Right atrium auricular region (tissue), 2 donors: ENCODE measurements around the gene DAB1. TPM values are rescaled to one million over a fixed set of nuclear protein-coding genes. Genes with fewer than 3 reads are reported as not detected.

ENCODE experiments used
- DNase-seq: peaks from one replicate; pipeline ENCODE4 v3.0.0-alpha.2; 2019; ENCODE audit warnings: low spot score
- H3K27ac ChIP-seq, 2 donors: fragments of 200-600 bp; sonication (generic); 1 replicate in 1 of 2; 2 replicates in 1 of 2; pipeline ENCODE4 v1.5.1; 2016 to 2019
- H3K27me3 ChIP-seq, 2 donors: fragments of 200-600 bp; sonication (generic); one replicate each; pipeline versions ENCODE4 v1.5.1 to v1.6.0; 2017 to 2019
- H3K36me3 ChIP-seq: fragments of 200-600 bp; sonication (generic); one replicate; pipeline ENCODE4 v1.5.1; 2016
- H3K4me1 ChIP-seq, 2 donors: fragments of 200-600 bp; sonication (generic); one replicate each; pipeline versions ENCODE4 v1.5.1 to v1.6.0; 2017 to 2019
- H3K4me3 ChIP-seq, 2 donors: fragments of 200-600 bp; sonication (generic); 1 replicate in 1 of 2; 2 replicates in 1 of 2; pipeline ENCODE4 v1.5.1; 2017 to 2019; ENCODE audit warnings: mild to moderate bottlenecking in 1 of 2, moderate library complexity in 1 of 2
- H3K9me3 ChIP-seq, 2 donors: fragments of 200-600 bp; sonication (generic); one replicate each; pipeline ENCODE4 v1.5.1; 2019
- total RNA-seq, 2 donors: library from RNA; depleted of rRNA; stranded (reverse); fragments of >200 nt; gene quantifications; one replicate each; pipeline ENCODE4 v1.1.0, GENCODE V29; 2016
- TF ChIP-seq, protein P1 (sequence below), 2 donors: fragments of 200-600 bp; sonication (generic); IDR thresholded peaks; one replicate each; pipeline ENCODE4 v1.5.1; 2019; ENCODE audit warnings: antibody characterized with exemption in 2 of 2

DAB1 gene
- total RNA-seq, 2 donors from 2014 or later: 0.19 to 3.3 TPM

- Histone ChIP-seq H3K36me3 (no peaks in the 10 kb centered on the region), H3K9me3 (no peaks in the 10 kb centered on the region), H3K4me1 (peaks cover 0 to 12% of the 10 kb centered on the region in 2 donors), H3K4me3 (no peak overlapping the region), H3K27me3 (no peaks in the 10 kb centered on the region), H3K27ac (no peak overlapping the region)
- DNase-seq: no peak
- TF ChIP-seq, protein P1, sequence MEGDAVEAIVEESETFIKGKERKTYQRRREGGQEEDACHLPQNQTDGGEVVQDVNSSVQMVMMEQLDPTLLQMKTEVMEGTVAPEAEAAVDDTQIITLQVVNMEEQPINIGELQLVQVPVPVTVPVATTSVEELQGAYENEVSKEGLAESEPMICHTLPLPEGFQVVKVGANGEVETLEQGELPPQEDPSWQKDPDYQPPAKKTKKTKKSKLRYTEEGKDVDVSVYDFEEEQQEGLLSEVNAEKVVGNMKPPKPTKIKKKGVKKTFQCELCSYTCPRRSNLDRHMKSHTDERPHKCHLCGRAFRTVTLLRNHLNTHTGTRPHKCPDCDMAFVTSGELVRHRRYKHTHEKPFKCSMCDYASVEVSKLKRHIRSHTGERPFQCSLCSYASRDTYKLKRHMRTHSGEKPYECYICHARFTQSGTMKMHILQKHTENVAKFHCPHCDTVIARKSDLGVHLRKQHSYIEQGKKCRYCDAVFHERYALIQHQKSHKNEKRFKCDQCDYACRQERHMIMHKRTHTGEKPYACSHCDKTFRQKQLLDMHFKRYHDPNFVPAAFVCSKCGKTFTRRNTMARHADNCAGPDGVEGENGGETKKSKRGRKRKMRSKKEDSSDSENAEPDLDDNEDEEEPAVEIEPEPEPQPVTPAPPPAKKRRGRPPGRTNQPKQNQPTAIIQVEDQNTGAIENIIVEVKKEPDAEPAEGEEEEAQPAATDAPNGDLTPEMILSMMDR (IDR thresholded peaks at IDR 0.05): no peak
Observed at GRCh38 chr1:57127976-57128375, 295.9 kb downstream of the DAB1 start.

GRCh38 chr1:57124768-57125446 is 299.0 kb downstream of the DAB1 start:
- H3K27ac ChIP-seq: no peak overlapping the region
- no peaks in the 10 kb centered on the region for H3K9me3 ChIP-seq
- DNase-seq: no peak
- H3K4me3 ChIP-seq: no peak overlapping the region
- no peaks in the 10 kb centered on the region for H3K27me3 ChIP-seq
- H3K36me3 ChIP-seq: no peaks in the 10 kb centered on the region
- TF ChIP-seq, protein P1 (IDR thresholded peaks at IDR 0.05): no peak
- no peaks in the 10 kb centered on the region for H3K4me1 ChIP-seq

DNA sequence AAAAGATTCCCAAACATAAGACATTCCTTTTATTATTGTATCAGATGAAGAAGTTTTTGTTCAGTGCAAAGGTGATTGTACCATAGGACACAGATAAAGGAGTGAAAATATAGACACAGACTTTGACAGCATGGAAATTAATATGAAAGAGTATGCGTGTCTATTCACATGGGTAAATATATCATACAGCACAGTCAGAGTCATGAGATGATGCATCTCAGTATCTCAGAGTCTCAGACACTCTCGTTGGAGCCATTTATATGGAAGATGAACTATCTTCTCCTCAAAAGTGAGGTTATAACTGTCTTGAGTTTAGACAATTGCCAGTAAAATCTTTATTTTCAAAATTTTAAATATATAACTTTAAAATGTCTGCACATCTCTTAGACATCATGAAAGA is 299.7 kb downstream of the DAB1 start:
- H3K9me3 ChIP-seq: no peaks in the 10 kb centered on the region
- DNase-seq: no peak
- TF ChIP-seq, protein P1 (IDR thresholded peaks at IDR 0.05): no peak
- H3K4me3 ChIP-seq: no peak overlapping the region
- H3K36me3 ChIP-seq: no peaks in the 10 kb centered on the region
- H3K27me3 ChIP-seq: no peaks in the 10 kb centered on the region
- H3K27ac ChIP-seq: no peak overlapping the region
- no peaks in the 10 kb centered on the region for H3K4me1 ChIP-seq

GRCh38 chr1:57122031-57122430 is 301.8 kb downstream of the DAB1 start:
- TF ChIP-seq, protein P1 (IDR thresholded peaks at IDR 0.05): no peak

DNA sequence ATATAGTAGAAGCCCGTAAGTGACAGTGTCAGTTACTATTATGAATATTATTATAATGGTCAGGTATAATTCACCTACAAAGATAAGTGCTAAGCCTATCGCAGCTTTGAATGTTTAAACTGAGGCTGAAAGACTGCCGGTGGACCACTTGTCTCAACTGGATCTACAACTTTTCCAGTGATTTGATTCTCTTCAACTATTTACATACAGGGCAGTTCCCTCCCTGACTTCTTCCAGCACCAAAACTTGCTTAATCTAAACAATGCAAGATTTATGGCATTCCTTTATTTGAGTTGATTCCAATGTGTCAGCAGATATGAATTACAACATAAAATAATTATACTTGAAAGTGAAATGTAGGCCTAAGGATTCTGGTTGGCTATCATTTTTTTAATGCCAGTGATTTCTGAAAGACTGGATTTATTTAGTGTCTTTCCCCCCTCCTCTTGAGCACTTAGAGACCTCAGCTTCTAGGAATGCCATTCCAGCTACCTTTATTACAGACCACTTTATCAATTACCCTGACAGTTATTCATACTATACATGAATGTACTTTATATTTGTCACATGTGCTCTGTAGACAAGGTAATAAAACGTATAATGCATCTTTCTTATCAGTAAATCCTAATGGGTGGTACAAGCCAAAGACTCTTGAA is 304.8 kb downstream of the DAB1 start:
- Histone ChIP-seq H3K4me1 (no peaks in the 10 kb centered on the region), H3K27ac (no peak overlapping the region), H3K9me3 (no peaks in the 10 kb centered on the region), H3K27me3 (no peaks in the 10 kb centered on the region), H3K36me3 (no peaks in the 10 kb centered on the region), H3K4me3 (no peak overlapping the region)
- no peak for DNase-seq
- TF ChIP-seq, protein P1 (IDR thresholded peaks at IDR 0.05): no peak

More at GRCh38 chr1:57122031-57122430, 301.8 kb downstream of the DAB1 start:
- Histone ChIP-seq H3K36me3 (no peaks in the 10 kb centered on the region), H3K27me3 (no peaks in the 10 kb centered on the region), H3K4me1 (no peaks in the 10 kb centered on the region), H3K27ac (no peak overlapping the region), H3K9me3 (no peaks in the 10 kb centered on the region), H3K4me3 (no peak overlapping the region)
- no peak for DNase-seq
